ENCODE results near the gene GFOD1. TPM values are rescaled to one million over a fixed set of nuclear protein-coding genes. Genes with fewer than 3 reads are reported as not detected.

GFOD1 gene
- total and polyA plus RNA-seq, 10 of the 15 experiments (the other 5 are each of a cell fraction or from before 2014, with no cell fraction given), result 6.5 to 41.4 (median 16.0) TPM

DNA sequence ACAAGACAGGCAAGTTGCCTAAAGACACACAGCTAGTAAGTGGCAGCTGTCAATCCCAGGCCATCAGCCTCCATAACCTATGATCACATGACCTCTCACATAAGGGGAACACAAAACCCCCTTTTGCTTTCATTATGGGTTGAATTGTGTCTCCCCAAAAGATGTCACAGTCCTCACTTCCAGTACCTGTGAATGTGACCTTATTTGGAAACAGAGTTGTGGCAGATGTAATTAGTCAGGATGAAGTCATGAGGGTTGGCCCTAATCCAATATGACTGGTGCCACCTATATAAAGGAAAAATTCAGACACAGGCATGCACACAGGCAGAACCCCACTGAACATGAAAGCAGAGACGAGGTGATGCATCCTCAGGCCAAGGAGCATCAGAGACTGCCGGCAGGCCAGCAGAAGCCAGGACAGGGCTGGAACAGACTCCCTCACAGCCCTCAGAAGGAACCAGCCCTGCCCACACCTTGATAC lies 33.6 kb downstream of the GFOD1 start (continued):
- TF ChIP-seq POLR2AphosphoS5 (IDR thresholded peaks at IDR 0.05; ENCODE audit: low read length) (peak; percentile 67), NFXL1 (IDR thresholded peaks at IDR 0.05; ENCODE audit: borderline replicate concordance) (no peak), BHLHE40 (IDR thresholded peaks at IDR 0.05; ENCODE audit: borderline replicate concordance in 1 of 2, low read depth in 2 of 2, low read length in 1 of 2) (peak in 1 of 2 experiments; percentile 50; a peak in 1 of 4 replicates), PBX3 (IDR thresholded peaks at IDR 0.05; ENCODE audit: insufficient replicate concordance, low read depth, low read length) (peak; percentile 91), CEBPB (IDR thresholded peaks at IDR 0.05; ENCODE audit: borderline replicate concordance in 1 of 2, low read depth in 2 of 2, low read length in 2 of 2) (no peak), ETV6 (conservative IDR thresholded peaks at IDR 0.05 in 1 of 2, IDR thresholded peaks at IDR 0.05 in 1 of 2; ENCODE audit: borderline replicate concordance in 1 of 2, low read depth in 1 of 2) (no peak), IRF5 (IDR thresholded peaks at IDR 0.05; ENCODE audit: borderline replicate concordance) (no peak), NRF1 (conservative IDR thresholded peaks at IDR 0.05; ENCODE audit: low read depth, low read length) (no peak), ZNF24 (IDR thresholded peaks at IDR 0.05) (no peak), JUNB (IDR thresholded peaks at IDR 0.05) (peak; percentile 41; the same call in 1 of the 2 replicates), TCF7 (IDR thresholded peaks at IDR 0.05; ENCODE audit: borderline replicate concordance) (no peak), TCF12 (IDR thresholded peaks at IDR 0.05; ENCODE audit: low read depth, low read length) (no peak), MEF2B (IDR thresholded peaks at IDR 0.05; ENCODE audit: partially characterized antibody, poor library complexity, severe bottlenecking) (peak; percentile 16), SRF (IDR thresholded peaks at IDR 0.05; ENCODE audit: low read depth in 2 of 2, low read length in 2 of 2) (peak; percentile 12 to 90; a peak in 2 of 4 replicates), SMAD5 (IDR thresholded peaks at IDR 0.05; ENCODE audit: low read depth) (0 out of 2 replicates have a peak, but pooled peaks have one; percentile 34), CREB1 (IDR thresholded peaks at IDR 0.05; ENCODE audit: low read depth) (0 out of 2 replicates have a peak, but pooled peaks have one; percentile 42), NR2F1 (conservative IDR thresholded peaks at IDR 0.05) (0 out of 2 replicates have a peak, but pooled peaks have one; percentile 31), PKNOX1 (IDR thresholded peaks at IDR 0.05) (peak; percentile 93), ZBTB4 (CRISPR knock-in tag; IDR thresholded peaks at IDR 0.05) (no peak)
- TF ChIP-seq, protein P1, sequence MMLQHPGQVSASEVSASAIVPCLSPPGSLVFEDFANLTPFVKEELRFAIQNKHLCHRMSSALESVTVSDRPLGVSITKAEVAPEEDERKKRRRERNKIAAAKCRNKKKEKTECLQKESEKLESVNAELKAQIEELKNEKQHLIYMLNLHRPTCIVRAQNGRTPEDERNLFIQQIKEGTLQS (IDR thresholded peaks at IDR 0.05; ENCODE audit: borderline replicate concordance, extremely low read depth, low read depth, low read length), result no peak
- TF ChIP-seq, protein P2, sequence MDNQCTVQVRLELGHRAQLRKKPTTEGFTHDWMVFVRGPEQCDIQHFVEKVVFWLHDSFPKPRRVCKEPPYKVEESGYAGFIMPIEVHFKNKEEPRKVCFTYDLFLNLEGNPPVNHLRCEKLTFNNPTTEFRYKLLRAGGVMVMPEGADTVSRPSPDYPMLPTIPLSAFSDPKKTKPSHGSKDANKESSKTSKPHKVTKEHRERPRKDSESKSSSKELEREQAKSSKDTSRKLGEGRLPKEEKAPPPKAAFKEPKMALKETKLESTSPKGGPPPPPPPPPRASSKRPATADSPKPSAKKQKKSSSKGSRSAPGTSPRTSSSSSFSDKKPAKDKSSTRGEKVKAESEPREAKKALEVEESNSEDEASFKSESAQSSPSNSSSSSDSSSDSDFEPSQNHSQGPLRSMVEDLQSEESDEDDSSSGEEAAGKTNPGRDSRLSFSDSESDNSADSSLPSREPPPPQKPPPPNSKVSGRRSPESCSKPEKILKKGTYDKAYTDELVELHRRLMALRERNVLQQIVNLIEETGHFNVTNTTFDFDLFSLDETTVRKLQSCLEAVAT (IDR thresholded peaks at IDR 0.05), result no peak

Data from GM12878 (cell line).